ENCODE measurements around the gene RBM6.

GRCh38 chr3:50078622-50079021, 138.7 kb downstream of the RBM6 start:
- TF ChIP-seq POLR2A (IDR thresholded peaks at IDR 0.05; ENCODE audit: low read length): no peak
- no peak for TF ChIP-seq GATA1 (IDR thresholded peaks at IDR 0.05; ENCODE audit: low read depth, low read length)
